H1 (cell line): Measurements from ENCODE around the gene INIP. TPM values are rescaled to one million over a fixed set of nuclear protein-coding genes. Genes with fewer than 3 reads are reported as not detected.

ENCODE experiments used
- CTCF ChIA-PET: fragments of 300-600 bp; sonication (Branson Sonifier 250); formaldehyde crosslinking; loops from one replicate; lab custom pipeline; 2021; ENCODE audit not compliant: partially characterized antibody; lab: Charles Lee
- POLR2A ChIA-PET: fragments of 300-600 bp; sonication (Branson Sonifier 250); formaldehyde crosslinking; loops from one replicate; lab custom pipeline; 2021; ENCODE audit warnings: inconsistent platforms; ENCODE audit not compliant: partially characterized antibody; lab: Charles Lee
- DNase-seq, 2 experiments: peaks; one replicate each; pipeline versions ENCODE4 v3.0.0 to v3.0.0-alpha.2; 2010 to 2022; ENCODE audit warnings: low spot score in 2 of 2, low read depth in 1 of 2, mixed read lengths in 1 of 2
- FAIRE-seq: peaks from 2 replicates; lab custom pipeline; 2011; peaks lifted over from hg19 to GRCh38; lab: Jason Lieb, UNC
- H2AFZ ChIP-seq: 2 replicates; pipeline ENCODE4 v1.8.1; 2012; ENCODE audit warnings: low read length, inconsistent platforms
- H2AK5ac ChIP-seq: 2 replicates; pipeline ENCODE4 v1.6.1; 2013; ENCODE audit warnings: low read depth, low read length
- H2BK120ac ChIP-seq: replicated peaks from 2 replicates; pipeline ENCODE3; 2013; ENCODE audit warnings: low read depth, low read length, inconsistent platforms
- H2BK12ac ChIP-seq: 2 replicates; pipeline ENCODE4 v1.6.1; 2013; ENCODE audit warnings: low read depth, low read length
- H2BK15ac ChIP-seq: 2 replicates; pipeline ENCODE4 v1.6.1; 2013; ENCODE audit warnings: low read length
- H2BK20ac ChIP-seq: 2 replicates; pipeline ENCODE4 v1.6.1; 2013; ENCODE audit warnings: low read length
- H2BK5ac ChIP-seq: 2 replicates; pipeline ENCODE4 v1.6.1; 2013; ENCODE audit warnings: low read depth, low read length
- H3K14ac ChIP-seq: 2 replicates; pipeline ENCODE4 v1.6.1; 2013; ENCODE audit warnings: inconsistent platforms; ENCODE audit not compliant: insufficient read length
- H3K18ac ChIP-seq: 2 replicates; pipeline ENCODE4 v1.6.1; 2013; ENCODE audit warnings: low read length; ENCODE audit errors: extremely low read depth
- H3K23ac ChIP-seq: 2 replicates; pipeline ENCODE4 v1.6.1; 2013; ENCODE audit warnings: inconsistent platforms; ENCODE audit not compliant: insufficient read length
- H3K23me2 ChIP-seq: 2 replicates; pipeline ENCODE4 v1.6.1; 2013; ENCODE audit warnings: low read depth, low read length
- H3K27ac ChIP-seq: 2 replicates; pipeline ENCODE4 v1.6.1; 2011; ENCODE audit warnings: low read depth, low read length, inconsistent platforms
- H3K27me3 ChIP-seq, 4 experiments: replicated peaks in 1 of 4; 1 replicate in 1 of 4; 2 replicates in 3 of 4; pipeline versions ENCODE4 v1.6.1 to v1.8.1; 2011 to 2013; ENCODE audit warnings: low read length in 3 of 4, mild to moderate bottlenecking in 3 of 4, inconsistent platforms in 2 of 4, mixed read lengths in 2 of 4, moderate library complexity in 1 of 4; ENCODE audit not compliant: control insufficient read depth in 3 of 4, insufficient read depth in 3 of 4; ENCODE audit errors: extremely low read depth in 1 of 4
- H3K36me3 ChIP-seq, 4 experiments: 2 replicates each; pipeline versions ENCODE4 v1.6.1 to v1.8.1; 2011 to 2013; ENCODE audit warnings: mild to moderate bottlenecking in 4 of 4, low read length in 3 of 4, moderate library complexity in 2 of 4, control low read depth in 1 of 4, inconsistent platforms in 1 of 4; ENCODE audit not compliant: insufficient read depth in 4 of 4, control insufficient read depth in 2 of 4
- H3K4ac ChIP-seq: replicated peaks from 2 replicates; pipeline ENCODE3; 2013; ENCODE audit warnings: low read length, low read depth, mixed read lengths, inconsistent platforms; ENCODE audit not compliant: insufficient read length
- H3K4me1 ChIP-seq, 4 experiments: replicated peaks in 1 of 4; 1 replicate in 1 of 4; 2 replicates in 3 of 4; pipeline versions ENCODE4 v1.6.1 to v1.8.1; 2011 to 2013; ENCODE audit warnings: low read length in 3 of 4, inconsistent platforms in 2 of 4, mixed read lengths in 1 of 4; ENCODE audit not compliant: insufficient read depth in 4 of 4, control insufficient read depth in 3 of 4
- H3K4me2 ChIP-seq, 2 experiments: 2 replicates each; pipeline versions ENCODE4 v1.6.1 to v1.8.1; 2011 to 2013; ENCODE audit warnings: low read depth in 2 of 2, low read length in 2 of 2, control low read depth in 1 of 2, inconsistent platforms in 1 of 2, mild to moderate bottlenecking in 1 of 2; ENCODE audit not compliant: insufficient read depth in 1 of 2
- H3K4me3 ChIP-seq, 4 experiments: fragments of 200-600, 300-600 bp in 1 of 4; sonication (generic), shearing (Covaris generic), sonication (Bioruptor Twin) in 1 of 4; 2 replicates each; pipeline versions ENCODE4 v1.5.1 to v1.8.1; 2011 to 2016; ENCODE audit warnings: low read length in 4 of 4, low read depth in 3 of 4, control low read depth in 2 of 4, inconsistent platforms in 2 of 4, mild to moderate bottlenecking in 2 of 4, mixed read lengths in 1 of 4, moderate library complexity in 1 of 4; ENCODE audit not compliant: insufficient read depth in 2 of 4; ENCODE audit errors: extremely low read depth in 1 of 4
- H3K56ac ChIP-seq: replicated peaks from 2 replicates; pipeline ENCODE3; 2013; ENCODE audit warnings: low read depth, mild to moderate bottlenecking, mixed read lengths, low read length, inconsistent platforms; ENCODE audit not compliant: insufficient read length
- H3K79me1 ChIP-seq: 2 replicates; pipeline ENCODE4 v1.6.1; 2013; ENCODE audit warnings: low read depth, low read length, control low read depth
- H3K79me2 ChIP-seq, 2 experiments: 2 replicates each; pipeline versions ENCODE4 v1.6.1 to v1.8.1; 2012 to 2013; ENCODE audit warnings: low read length in 2 of 2, mild to moderate bottlenecking in 2 of 2, inconsistent platforms in 1 of 2; ENCODE audit not compliant: insufficient read depth in 2 of 2, control insufficient read depth in 1 of 2
- H3K9ac ChIP-seq, 4 experiments: replicated peaks in 1 of 4; 1 replicate in 1 of 4; 2 replicates in 3 of 4; pipeline versions ENCODE4 v1.6.1 to v1.8.1; 2011 to 2013; ENCODE audit warnings: low read depth in 3 of 4, low read length in 3 of 4, control low read depth in 2 of 4, mild to moderate bottlenecking in 2 of 4, moderate library complexity in 2 of 4, inconsistent platforms in 1 of 4; ENCODE audit errors: extremely low read depth in 1 of 4
- H3K9me3 ChIP-seq, 2 experiments: 2 replicates each; pipeline versions ENCODE4 v1.6.1 to v1.8.1; 2012 to 2013; ENCODE audit warnings: mild to moderate bottlenecking in 2 of 2, moderate library complexity in 2 of 2, control low read depth in 1 of 2, inconsistent platforms in 1 of 2, low read depth in 1 of 2, low read length in 1 of 2, mixed read lengths in 1 of 2; ENCODE audit not compliant: insufficient read depth in 2 of 2
- H4K20me1 ChIP-seq, 2 experiments: replicated peaks in 1 of 2; 2 replicates each; pipeline versions ENCODE3 to v1.8.1; 2011 to 2013; ENCODE audit warnings: inconsistent platforms in 2 of 2, low read length in 2 of 2, mild to moderate bottlenecking in 1 of 2; ENCODE audit not compliant: insufficient read depth in 2 of 2, control insufficient read depth in 1 of 2
- H4K5ac ChIP-seq: 2 replicates; pipeline ENCODE4 v1.6.1; 2013; ENCODE audit warnings: low read length, low read depth, mixed read lengths, inconsistent platforms; ENCODE audit not compliant: insufficient read length
- H4K8ac ChIP-seq: 2 replicates; pipeline ENCODE4 v1.8.0; 2013; ENCODE audit warnings: mild to moderate bottlenecking, moderate library complexity, low read length, inconsistent platforms; ENCODE audit not compliant: insufficient read depth; ENCODE audit errors: extremely low read depth
- H4K91ac ChIP-seq: replicated peaks from 2 replicates; pipeline ENCODE3; 2013; ENCODE audit warnings: low read length, mixed read lengths, inconsistent platforms; ENCODE audit not compliant: insufficient read length
- WGBS, 2 experiments: shearing (Covaris generic) in 1 of 2; methylation state at CpG; one replicate each; pipeline versions ENCODE4 v1.1.6 to v1.1.7; 2013 to 2015; ENCODE audit warnings: low lambda C conversion rate in 2 of 2, mixed read lengths in 2 of 2, inconsistent platforms in 1 of 2, low coverage in 1 of 2, missing lambda C conversion rate in 1 of 2; ENCODE audit not compliant: insufficient replicate concordance in 2 of 2, insufficient coverage in 1 of 2, insufficient read length in 1 of 2; ENCODE audit errors: extremely low coverage in 1 of 2, missing lambda C conversion rate in 1 of 2; 5-methylcytosine and 5-hydroxymethylcytosine counted together
- polyA plus RNA-seq, 7 experiments: library from polyadenylated mRNA; depleted of rRNA in 3 of 7; stranded (reverse) in 5 of 7; unstranded in 2 of 7; fragments of >200 nt in 5 of 7; fragments of 200-250 nt in 2 of 7; gene quantifications; 1 replicate in 5 of 7; 2 replicates in 1 of 7; 4 replicates in 1 of 7; pipeline versions ENCODE4 v1.2.1 to v1.2.3, GENCODE V29; 2011 to 2013; ENCODE audit warnings: missing spikeins in 2 of 7, mixed read lengths in 2 of 7
- total RNA-seq: library from RNA; stranded (reverse); fragmentation: NEBNext Ultra II Directional; extraction: Animal tissue kit (Norgen Biotek cat#: 25700); gene quantifications from 2 replicates; pipeline ENCODE4 v1.2.1, GENCODE V29; 2021

Gene INIP
- total and polyA plus RNA-seq, 2 of the 8 experiments (the other 6 are each of a cell fraction or from before 2014, with no cell fraction given), result 10.7 to 18.3 TPM

DNA sequence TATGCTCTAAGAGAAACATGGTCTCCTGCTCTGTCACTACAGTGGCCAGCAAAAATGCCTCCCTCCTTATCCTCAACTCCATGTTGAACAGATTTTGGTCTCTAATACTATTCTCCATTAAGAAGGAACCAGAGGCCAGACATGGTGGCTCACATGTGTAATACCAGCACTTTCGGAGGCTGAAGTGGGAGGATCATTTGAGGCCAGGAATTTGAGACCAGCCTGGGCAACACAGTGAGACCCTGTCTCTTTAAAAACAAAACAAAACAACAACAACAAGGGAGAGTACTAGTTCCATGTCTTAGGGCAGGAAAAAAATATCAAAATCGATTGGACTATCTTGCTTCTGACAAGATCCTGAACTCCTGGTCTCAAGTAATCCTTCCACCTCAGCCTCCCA is 14.6 kb downstream of the INIP start:
- H3K79me1 ChIP-seq, result no peaks in the 10 kb centered on the region; the same call in 1 of the 2 replicates
- no peak overlapping the region for H3K4me3 ChIP-seq
- no peak overlapping the region for H2BK12ac ChIP-seq
- no peak overlapping the region for H3K56ac ChIP-seq
- H3K27me3 ChIP-seq, result no peaks in the 10 kb centered on the region
- no peak for FAIRE-seq
- H4K20me1 ChIP-seq, result no peaks in the 10 kb centered on the region
- H4K91ac ChIP-seq, result no peak overlapping the region
- H4K8ac ChIP-seq, result no peak overlapping the region
- 78% methylated on average over 2 of the region's 2 CpGs; no CpG with 5 or more reads in 1 of the 2 experiments for WGBS, 2 experiments
- no peak overlapping the region for H3K9ac ChIP-seq
- no peak overlapping the region for H2AFZ ChIP-seq
- H3K4me1 ChIP-seq, result no peaks in the 10 kb centered on the region
- H3K79me2 ChIP-seq, result peaks cover 0 to 11% of the 10 kb centered on the region in 2 experiments; a peak in 2 of 4 replicates
- H2BK5ac ChIP-seq, result no peak overlapping the region
- H3K23ac ChIP-seq, result no peak overlapping the region
- ChIA-PET POLR2A (no interaction called here), CTCF (interaction anchor here (0.8 to 1.3 kb wide), 3 partner anchors 8 to 337 kb away, joined by 3 to 4 read pairs (median 4); no protein-coding TSS in a partner anchor)
- no peak overlapping the region for H3K14ac ChIP-seq
- no peak overlapping the region for H4K5ac ChIP-seq
- H3K18ac ChIP-seq, result no peak overlapping the region
- H2AK5ac ChIP-seq, result no peak overlapping the region
- H2BK15ac ChIP-seq, result no peak overlapping the region
- no peak overlapping the region for H2BK120ac ChIP-seq
- H3K4ac ChIP-seq, result no peak overlapping the region
- no peaks in the 10 kb centered on the region; a peak in 1 of 8 replicates for H3K36me3 ChIP-seq
- H3K4me2 ChIP-seq, result no peak overlapping the region
- DNase-seq, result no peak
- no peaks in the 10 kb centered on the region for H3K23me2 ChIP-seq
- H3K27ac ChIP-seq, result no peak overlapping the region
- H3K9me3 ChIP-seq, result no peaks in the 10 kb centered on the region
- no peak overlapping the region for H2BK20ac ChIP-seq
